Activated CD4-positive, alpha-beta T cell treated with anti-CD3 and anti-CD28 coated beads, Interleukin-2, amount 10 ng/mL, durations not matched to agents 24 days and 14 days (primary cell): ENCODE data around the gene IFI27. TPM values are rescaled to one million over a fixed set of nuclear protein-coding genes. Genes with fewer than 3 reads are reported as not detected.
"Not testable (repeated sequence)": the region's sequence is repeated elsewhere in the genome, so short reads cannot be mapped to it uniquely, and the experiment has no call there.

Experiments used
- DNase-seq: peaks from one replicate; pipeline ENCODE4 v3.0.0; 2022
- H3K27ac Mint-ChIP-seq: one replicate; pipeline ENCODE4 v1.8.0; 2022; ENCODE audit warnings: mild to moderate bottlenecking, mixed read lengths
- H3K27me3 Mint-ChIP-seq: one replicate; pipeline ENCODE4 v1.8.0; 2022; ENCODE audit warnings: mixed read lengths
- H3K36me3 Mint-ChIP-seq: one replicate; pipeline ENCODE4 v1.8.0; 2022; ENCODE audit warnings: low read depth, mild to moderate bottlenecking, mixed read lengths
- H3K4me1 Mint-ChIP-seq: one replicate; pipeline ENCODE4 v1.8.0; 2021; ENCODE audit warnings: mixed read lengths
- H3K4me3 Mint-ChIP-seq: one replicate; pipeline ENCODE4 v1.8.0; 2022; ENCODE audit warnings: mild to moderate bottlenecking, moderate library complexity, mixed read lengths
- H3K9me3 Mint-ChIP-seq: one replicate; pipeline ENCODE4 v1.8.0; 2021; ENCODE audit warnings: mixed read lengths
- intact Hi-C: fragments of 100-400 bp; cut with micrococcal nuclease; formaldehyde crosslinking; loops from one replicate; pipeline ENCODE4 v1.15.1; 2023
- total RNA-seq: library from RNA; stranded (reverse); gene quantifications from 2 replicates; pipeline ENCODE4 v1.2.3, GENCODE V29; 2022

Gene IFI27
- total RNA-seq: 66.9 and 67.3 TPM in 2 replicates

GRCh38 chr14:94110552-94111181 lies at the start of gene IFI27:
Gene IFI27, plus strand, starts transcription at chr14:94110736.
- intact Hi-C loops: no loop called here
- Mint-ChIP-seq H3K4me1 (peaks cover 27% of the 10 kb centered on the region), H3K27me3 (no peaks in the 10 kb centered on the region), H3K36me3 (no peaks in the 10 kb centered on the region), H3K27ac (peak within 1 kb of the TSS; percentile 68), H3K4me3 (peak within 1 kb of the TSS; percentile 62), H3K9me3 (peaks cover 4% of the 10 kb centered on the region)
- DNase-seq: peak; percentile 70

GRCh38 chr14:94062344-94062940 lies 48.1 kb upstream of the IFI27 start:
- DNase-seq: no peak
- peak overlapping the region; percentile 54 for H3K27ac Mint-ChIP-seq
- peaks cover 68% of the 10 kb centered on the region for H3K36me3 Mint-ChIP-seq
- H3K27me3 Mint-ChIP-seq: no peaks in the 10 kb centered on the region
- H3K4me3 Mint-ChIP-seq: no peak overlapping the region
- intact Hi-C loops: no loop called here
- H3K4me1 Mint-ChIP-seq: peaks cover 52% of the 10 kb centered on the region
- H3K9me3 Mint-ChIP-seq: peaks cover 9% of the 10 kb centered on the region

- Mint-ChIP-seq H3K36me3 (peaks cover 76% of the 10 kb centered on the region), H3K27ac (no peak overlapping the region), H3K9me3 (peaks cover 26% of the 10 kb centered on the region), H3K4me3 (no peak overlapping the region), H3K4me1 (peaks cover 56% of the 10 kb centered on the region), H3K27me3 (no peaks in the 10 kb centered on the region)
- intact Hi-C loops: no loop called here
- no peak for DNase-seq
Measured at GRCh38 chr14:94066089-94066676, 44.4 kb upstream of the IFI27 start.

- peaks cover 87% of the 10 kb centered on the region for H3K36me3 Mint-ChIP-seq
- H3K9me3 Mint-ChIP-seq: peaks cover 31% of the 10 kb centered on the region
- H3K27me3 Mint-ChIP-seq, H3K27ac Mint-ChIP-seq, H3K4me3 Mint-ChIP-seq, intact Hi-C loops, DNase-seq: not testable (repeated sequence)
- H3K4me1 Mint-ChIP-seq: peaks cover 35% of the 10 kb centered on the region
Measured at GRCh38 chr14:94072076-94072475, 38.5 kb upstream of the IFI27 start.

GRCh38 chr14:94074534-94074933 lies 36.0 kb upstream of the IFI27 start:
- no peak overlapping the region for H3K4me3 Mint-ChIP-seq
- H3K27ac Mint-ChIP-seq: no peak overlapping the region
- no peak for DNase-seq
- peaks cover 16% of the 10 kb centered on the region for H3K9me3 Mint-ChIP-seq
- intact Hi-C loops: no loop called here
- peaks cover 38% of the 10 kb centered on the region for H3K4me1 Mint-ChIP-seq
- H3K36me3 Mint-ChIP-seq: peaks cover 87% of the 10 kb centered on the region
- H3K27me3 Mint-ChIP-seq: no peaks in the 10 kb centered on the region

- intact Hi-C loops: no loop called here
- Mint-ChIP-seq H3K9me3 (peaks cover 13% of the 10 kb centered on the region), H3K36me3 (peaks cover 86% of the 10 kb centered on the region), H3K4me1 (peaks cover 42% of the 10 kb centered on the region), H3K4me3 (no peak overlapping the region), H3K27me3 (no peaks in the 10 kb centered on the region), H3K27ac (no peak overlapping the region)
- DNase-seq: no peak
Measured at GRCh38 chr14:94075008-94075407, 35.5 kb upstream of the IFI27 start.

- DNase-seq: no peak
- Mint-ChIP-seq H3K36me3 (peaks cover 66% of the 10 kb centered on the region), H3K27ac (no peak overlapping the region), H3K4me3 (peak overlapping the region; percentile 63), H3K27me3 (no peaks in the 10 kb centered on the region), H3K4me1 (peaks cover 50% of the 10 kb centered on the region), H3K9me3 (peaks cover 11% of the 10 kb centered on the region)
- intact Hi-C loops: no loop called here
Measured at GRCh38 chr14:94077111-94077821, 33.3 kb upstream of the IFI27 start.

GRCh38 chr14:94077823-94078222 lies 32.7 kb upstream of the IFI27 start:
- no peak for DNase-seq
- intact Hi-C loops: no loop called here
- Mint-ChIP-seq H3K9me3 (peaks cover 11% of the 10 kb centered on the region), H3K36me3 (peaks cover 63% of the 10 kb centered on the region), H3K4me3 (peak overlapping the region; percentile 87), H3K27ac (no peak overlapping the region), H3K4me1 (peaks cover 53% of the 10 kb centered on the region), H3K27me3 (no peaks in the 10 kb centered on the region)

- Mint-ChIP-seq H3K4me1 (peaks cover 54% of the 10 kb centered on the region), H3K27ac (peak overlapping the region; percentile 95), H3K27me3 (no peaks in the 10 kb centered on the region), H3K9me3 (peaks cover 3% of the 10 kb centered on the region), H3K4me3 (peak overlapping the region; percentile 87), H3K36me3 (peaks cover 54% of the 10 kb centered on the region)
- intact Hi-C loops: loop anchor here (1.0 to 5.0 kb wide), 5 partner anchors 49 to 123 kb away; partner anchors contain the start of genes IFI27L2, OTUB2 and PPP4R4
- peak; percentile 68 for DNase-seq
Measured at GRCh38 chr14:94079891-94080620, 30.5 kb upstream of the IFI27 start.

GRCh38 chr14:94080621-94081385 lies 29.7 kb upstream of the IFI27 start, which contains the start of the genes DDX24 and IFI27L1:
Gene DDX24, minus strand, starts transcription at chr14:94081202. Its CDS starts 1,460 bp downstream, at chr14:94079742.
Gene IFI27L1, plus strand, starts transcription at chr14:94081310. Its CDS starts 15,628 bp downstream, at chr14:94096938.
- Mint-ChIP-seq H3K4me1 (peaks cover 47% of the 10 kb centered on the region), H3K36me3 (peaks cover 48% of the 10 kb centered on the region)
- intact Hi-C loops: loop anchor here (1.0 to 5.0 kb wide), 6 partner anchors 25 to 124 kb away; partner anchors contain the start of genes IFI27L2, OTUB2 and PPP4R4

GRCh38 chr14:94081386-94081820 lies 29.1 kb upstream of the IFI27 start:
- Mint-ChIP-seq H3K4me1 (peaks cover 47% of the 10 kb centered on the region), H3K27me3 (no peaks in the 10 kb centered on the region), H3K27ac (peak overlapping the region; percentile 95), H3K9me3 (peaks cover 4% of the 10 kb centered on the region), H3K36me3 (peaks cover 44% of the 10 kb centered on the region), H3K4me3 (peak overlapping the region; percentile 87)
- no peak for DNase-seq
- intact Hi-C loops: loop anchor here (1.0 to 5.0 kb wide), 5 partner anchors 25 to 124 kb away; partner anchors contain the start of genes IFI27L2 and OTUB2

More at GRCh38 chr14:94080621-94081385, 29.7 kb upstream of the IFI27 start, which contains the start of the genes DDX24 and IFI27L1:
- H3K27me3 Mint-ChIP-seq: no peaks in the 10 kb centered on the region
- H3K4me3 Mint-ChIP-seq: peak within 1 kb of the TSS; percentile 87
- peak; percentile 99 for DNase-seq
- H3K9me3 Mint-ChIP-seq: no peaks in the 10 kb centered on the region
- H3K27ac Mint-ChIP-seq: peak within 1 kb of the TSS; percentile 95

- H3K27me3 Mint-ChIP-seq: no peaks in the 10 kb centered on the region
- intact Hi-C loops: no loop called here
- H3K4me3 Mint-ChIP-seq: no peak overlapping the region
- H3K36me3 Mint-ChIP-seq: peaks cover 11% of the 10 kb centered on the region
- peaks cover 5% of the 10 kb centered on the region for H3K4me1 Mint-ChIP-seq
- no peak overlapping the region for H3K27ac Mint-ChIP-seq
- H3K9me3 Mint-ChIP-seq: peaks cover 4% of the 10 kb centered on the region
- no peak for DNase-seq
Measured at GRCh38 chr14:94087891-94088290, 22.6 kb upstream of the IFI27 start.
